NCI-H2081 treated with DMSO at 0.1 percent for 48 hours (cell line): Measurements from ENCODE around the gene LDLRAD3.
"Not testable (repeated sequence)": the region's sequence is repeated elsewhere in the genome, so short reads cannot be mapped to it uniquely, and the experiment has no call there.

Experiments
- DNase-seq: peaks from one replicate; lab custom pipeline; 2025; lab: John Stamatoyannopoulos, UW

Gene LDLRAD3

GRCh38 chr11:36162883-36163434 is 219.1 kb downstream of the LDLRAD3 start:
- no peak for DNase-seq

DNA sequence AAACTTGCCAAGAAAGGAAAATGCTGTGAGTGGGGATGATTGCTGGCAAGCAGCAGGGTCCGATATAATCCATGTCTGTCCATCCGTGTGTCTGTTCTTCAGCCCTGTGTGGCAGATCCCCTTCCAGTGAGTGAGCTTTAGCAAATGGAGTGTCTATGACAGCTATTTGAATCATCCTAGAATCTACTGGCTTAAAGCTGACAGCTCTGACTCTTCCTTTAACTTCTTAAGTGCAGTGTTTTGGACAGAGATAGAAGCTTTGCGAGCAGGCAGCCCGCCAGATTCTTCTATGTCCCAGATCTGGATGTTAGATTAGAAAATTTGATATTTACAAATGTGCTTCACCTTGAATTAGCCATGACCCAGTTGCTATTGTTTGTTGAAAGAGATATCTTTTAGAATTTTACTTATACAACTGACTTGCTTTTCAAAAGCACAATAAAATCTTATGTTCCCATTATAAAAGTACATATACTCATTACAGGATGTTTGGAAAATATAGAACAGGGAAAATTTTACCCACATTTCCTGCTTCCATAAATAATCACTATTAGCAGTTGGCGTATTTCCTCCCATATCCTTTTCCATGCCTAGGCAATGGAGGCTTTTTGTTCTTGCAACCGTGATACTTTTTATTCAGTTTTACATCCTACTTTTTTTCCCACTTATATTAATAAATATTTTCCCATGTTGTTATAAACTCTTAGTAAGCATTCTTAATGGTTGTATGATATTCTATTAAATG is 220.8 kb downstream of the LDLRAD3 start:
- no peak for DNase-seq

- no peak for DNase-seq
These were observed 221.9 kb downstream of the LDLRAD3 start for GRCh38 chr11:36165621-36166397.

GRCh38 chr11:36167073-36167472 is 223.2 kb downstream of the LDLRAD3 start:
- no peak for DNase-seq

- no peak for DNase-seq
These were observed 223.9 kb downstream of the LDLRAD3 start for GRCh38 chr11:36167729-36168128.

DNA sequence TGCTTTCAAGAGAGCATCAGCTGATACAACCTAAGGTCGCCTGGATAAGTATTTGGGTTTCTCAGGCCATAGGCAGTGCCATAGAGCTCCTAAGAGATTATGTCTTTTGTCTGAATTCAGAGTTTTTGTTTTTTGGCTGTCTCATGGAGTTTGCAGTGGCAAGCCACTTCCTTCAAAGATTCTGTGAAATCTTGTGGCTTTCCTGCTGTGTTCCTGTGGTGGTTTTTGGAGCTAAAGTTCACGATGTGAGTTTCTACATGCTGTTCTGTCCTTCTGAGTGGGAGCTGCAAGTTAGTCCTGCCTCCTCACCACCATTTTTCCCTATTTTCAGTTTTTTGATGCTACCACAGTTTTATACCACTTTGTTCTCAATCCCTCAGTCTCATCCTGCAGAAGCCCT is 234.0 kb downstream of the LDLRAD3 start:
- no peak for DNase-seq

GRCh38 chr11:36186340-36187175 is 242.7 kb downstream of the LDLRAD3 start:
- peak; percentile 51 for DNase-seq

DNA sequence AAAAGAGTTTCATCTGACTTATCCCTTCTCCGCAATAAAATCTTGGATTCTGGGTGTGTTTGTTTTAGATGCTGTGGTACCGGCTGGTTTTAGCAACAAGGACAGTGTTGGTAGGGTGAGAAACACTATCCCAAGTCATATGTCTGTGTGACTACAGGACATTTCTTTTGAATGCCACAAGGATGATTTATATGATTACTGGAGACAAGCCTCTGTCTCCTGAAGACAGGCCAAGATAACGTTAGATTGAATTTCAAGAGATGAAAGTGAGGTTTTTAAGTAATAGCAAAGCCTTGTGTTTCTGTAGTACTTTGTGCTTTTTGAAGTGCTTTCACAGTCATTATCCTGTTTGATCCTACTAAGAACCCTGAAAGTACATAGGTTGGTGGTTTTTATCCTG is 243.8 kb downstream of the LDLRAD3 start:
- DNase-seq, result no peak

- not testable (repeated sequence) for DNase-seq
These were observed 245.9 kb downstream of the LDLRAD3 start for GRCh38 chr11:36189735-36190134.

- no peak for DNase-seq
These were observed 248.1 kb downstream of the LDLRAD3 start for GRCh38 chr11:36191941-36192340.

- no peak for DNase-seq
These were observed 248.8 kb downstream of the LDLRAD3 start for GRCh38 chr11:36192425-36193289.

GRCh38 chr11:36193290-36193619 is 249.4 kb downstream of the LDLRAD3 start:
- no peak for DNase-seq

GRCh38 chr11:36193721-36194120 is 249.9 kb downstream of the LDLRAD3 start:
- no peak for DNase-seq

GRCh38 chr11:36195496-36196354 is 251.9 kb downstream of the LDLRAD3 start:
- no peak for DNase-seq

DNA sequence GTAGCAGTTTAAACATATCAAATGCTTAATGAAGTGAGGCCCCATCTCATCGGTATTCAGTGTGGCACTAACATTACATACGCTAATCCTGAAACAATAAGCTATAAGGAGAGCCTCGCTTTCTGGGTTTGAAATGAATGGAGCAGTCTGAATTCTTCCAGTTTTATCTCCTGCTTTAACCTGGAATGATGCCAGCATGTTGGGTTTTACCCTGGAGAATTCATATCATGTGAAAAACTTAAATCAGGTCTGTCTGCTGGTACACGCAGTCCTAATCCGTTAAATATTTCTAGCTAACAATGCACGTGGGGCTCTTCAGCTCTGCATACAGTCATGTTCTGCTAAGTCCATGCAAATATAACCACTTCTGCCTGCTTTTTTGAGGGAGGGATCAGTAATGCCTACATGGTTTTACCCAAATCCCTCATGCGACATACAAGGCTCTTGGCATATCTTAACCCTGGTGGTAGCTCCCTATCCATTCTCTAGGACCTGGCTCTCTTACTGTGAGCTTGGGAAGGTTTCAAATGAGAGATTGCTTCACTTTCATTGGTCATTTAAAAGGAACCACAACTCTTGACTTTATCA is 252.6 kb downstream of the LDLRAD3 start:
- no peak for DNase-seq

- no peak for DNase-seq
These were observed 257.5 kb downstream of the LDLRAD3 start for GRCh38 chr11:36201411-36201810.

GRCh38 chr11:36205536-36205935 is 261.7 kb downstream of the LDLRAD3 start:
- no peak for DNase-seq

GRCh38 chr11:36210529-36210928 is 266.7 kb downstream of the LDLRAD3 start:
- DNase-seq, result no peak

- no peak for DNase-seq
These were observed 268.0 kb downstream of the LDLRAD3 start for GRCh38 chr11:36211761-36212430.
